Motor neuron (in vitro differentiated cells): Measurements from ENCODE around the gene ZNF493. TPM values are rescaled to one million over a fixed set of nuclear protein-coding genes. Genes with fewer than 3 reads are reported as not detected.

Source experiments
- ATAC-seq, 8 experiments: fragments of 200-7000 bp; cut with Tn5 transposase; replicated peaks in 6 of 8; 2 replicates each; pipeline ENCODE4 v1.8.0; 2021; ENCODE audit warnings: mild to moderate bottlenecking in 8 of 8, moderate library complexity in 8 of 8
- H3K27ac ChIP-seq, 2 donors: fragments of 250-450 bp; sonication (Bioruptor Pico); 2 replicates each; pipeline ENCODE4 v1.9.0; 2021; ENCODE audit warnings: antibody characterized with exemption in 2 of 2, mild to moderate bottlenecking in 2 of 2, moderate library complexity in 1 of 2
- H3K4me1 ChIP-seq, 2 donors: fragments of 250-450 bp; sonication (Bioruptor Pico); replicated peaks in 1 of 2; 2 replicates each; pipeline ENCODE4 v1.6.1; 2021; ENCODE audit warnings: antibody characterized with exemption in 2 of 2, mild to moderate bottlenecking in 2 of 2, moderate library complexity in 1 of 2
- H3K4me3 ChIP-seq, 5 donors: fragments of 250-450 bp; sonication (Bioruptor Pico); 2 replicates each; pipeline ENCODE4 v1.9.0; 2021; ENCODE audit warnings: antibody characterized with exemption in 5 of 5, mild to moderate bottlenecking in 5 of 5, moderate library complexity in 4 of 5
- WGBS, 10 experiments: fragments of 450-650 bp; shearing (Covaris generic); methylation state at CpG; one replicate each; pipeline ENCODE4 v1.0.0; 2022; 5-methylcytosine and 5-hydroxymethylcytosine counted together
- in situ Hi-C, 9 experiments: fragments of 400-800 bp; cut with MboI; loops; one replicate each; pipeline ENCODE4 v1.15.0; 2021; ENCODE audit warnings: low sequenced_read_pairs in 9 of 9, low pct_unique_long_range_greater_than_20kb in 2 of 9; ENCODE audit not compliant: unreplicated experiment in 9 of 9
- total RNA-seq, 8 experiments: library from RNA; unstranded; fragments of 300-600 nt; gene quantifications; 2 replicates each; pipeline versions ENCODE4 v1.2.3 to v1.2.4, GENCODE V29; 2022

ZNF493 gene
- total RNA-seq: 10 to 100 TPM in 7 of 8 experiments, 1 to 10 TPM in 1; 5.6 to 48.1 (median 21.7) TPM

- peak within 1 kb of the TSS; percentile 49 to 85 (median 68) for H3K4me3 ChIP-seq
- peaks cover 3% of the 10 kb centered on the region in 2 donors for H3K4me1 ChIP-seq
- 0 to 61% (median 2%) methylated on average over 2 to 13 of the region's 31 CpGs; no CpG with 5 or more reads in 2 of the 10 experiments for WGBS, 10 experiments
- ATAC-seq: peak; percentile 98 to 100 (median 100)
- H3K27ac ChIP-seq: peak within 1 kb of the TSS; percentile 71 to 87
- in situ Hi-C loops: no loop called here
These were observed at the start of gene ZNF493 for GRCh38 chr19:21396893-21397572. Gene ZNF493 (plus strand): TSS chr19:21397133. CDS start chr19:21397238, 105 bp downstream.

GRCh38 chr19:21352830-21353229 lies 44.1 kb upstream of the ZNF493 start:
- H3K4me3 ChIP-seq: no peak overlapping the region
- in situ Hi-C loops: no loop called here
- H3K4me1 ChIP-seq: no peaks in the 10 kb centered on the region
- ATAC-seq: no peak
- H3K27ac ChIP-seq: no peak overlapping the region
- WGBS, 10 experiments: 31 to 100% (median 81%) methylated on average over 1 to 2 of the region's 2 CpGs; no CpG with 5 or more reads in 3 of the 10 experiments

DNA sequence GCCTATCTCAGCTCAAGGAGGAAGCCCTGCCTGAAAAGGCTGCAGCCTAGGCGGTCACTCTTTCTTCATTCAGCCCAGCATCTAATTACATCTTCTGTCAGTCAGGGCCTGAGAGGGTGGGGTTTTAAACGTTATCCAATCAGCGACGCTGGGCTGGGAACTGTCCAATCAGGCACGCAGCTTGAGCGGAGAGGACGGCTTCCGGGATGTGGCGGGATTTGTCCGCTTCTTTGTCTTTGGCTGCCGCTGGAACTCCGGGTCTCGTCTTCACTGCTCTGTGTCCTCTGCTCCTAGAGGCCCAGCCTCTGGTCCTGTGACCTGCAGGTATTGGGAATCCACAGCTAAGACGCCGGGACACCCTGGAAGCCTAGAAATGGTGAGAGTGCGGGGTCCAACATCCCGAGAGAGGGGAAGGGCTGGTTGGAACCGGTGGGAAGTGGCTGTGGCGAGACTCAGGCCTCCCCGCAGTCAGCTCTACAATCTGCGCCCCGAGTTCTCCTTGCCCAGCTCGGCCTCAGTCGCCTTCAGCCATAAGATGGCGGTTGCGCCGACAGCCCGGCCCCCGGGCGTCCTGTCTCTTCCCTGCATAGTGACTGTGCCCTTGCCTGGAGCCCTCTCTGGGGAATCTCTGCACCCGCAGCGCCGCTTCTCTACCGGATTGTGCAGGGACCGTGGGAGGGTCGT lies 38.0 kb upstream of the ZNF493 start, which contains the start of gene ZNF738:
Gene ZNF738 (plus strand): TSS at position 233 of the 684 bp plus-strand sequence. CDS start 141 bp downstream, at position 374.
- H3K4me3 ChIP-seq: peak within 1 kb of the TSS; percentile 54 to 96 (median 77)
- peaks cover 3 to 5% of the 10 kb centered on the region in 2 donors for H3K4me1 ChIP-seq
- WGBS, 10 experiments: 0 to 6% (median 0%) methylated on average over 1 to 19 of the region's 36 CpGs; no CpG with 5 or more reads in 1 of the 10 experiments
- ATAC-seq: peak; percentile 96 to 99 (median 99)
- in situ Hi-C loops: no loop called here
- H3K27ac ChIP-seq: peak within 1 kb of the TSS; percentile 85 to 94

DNA sequence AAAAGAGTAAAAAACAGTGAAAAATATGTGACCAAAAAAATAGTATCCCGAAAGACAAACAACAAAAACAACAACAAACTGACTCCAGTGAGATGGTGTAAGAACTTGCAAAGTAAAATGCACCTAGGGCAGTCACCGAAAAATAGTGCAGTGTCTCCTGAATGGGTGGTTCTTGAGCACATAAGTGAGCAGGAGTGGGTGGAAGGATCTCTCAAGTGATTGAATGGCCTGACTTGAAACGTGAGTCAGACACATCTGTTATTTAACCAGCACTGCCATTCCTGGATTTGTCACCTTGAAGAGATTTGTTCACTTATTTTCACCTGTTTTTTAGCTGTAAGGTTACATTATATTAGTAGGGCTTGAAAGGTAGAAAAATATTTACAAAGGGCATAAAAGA lies 34.6 kb upstream of the ZNF493 start:
- Histone ChIP-seq H3K27ac (no peak overlapping the region), H3K4me1 (peaks cover 3 to 5% of the 10 kb centered on the region in 2 donors), H3K4me3 (no peak overlapping the region)
- in situ Hi-C loops: no loop called here
- 71 to 95% (median 87%) methylated on average over 1 to 3 of the region's 3 CpGs for WGBS, 10 experiments
- no peak for ATAC-seq

DNA sequence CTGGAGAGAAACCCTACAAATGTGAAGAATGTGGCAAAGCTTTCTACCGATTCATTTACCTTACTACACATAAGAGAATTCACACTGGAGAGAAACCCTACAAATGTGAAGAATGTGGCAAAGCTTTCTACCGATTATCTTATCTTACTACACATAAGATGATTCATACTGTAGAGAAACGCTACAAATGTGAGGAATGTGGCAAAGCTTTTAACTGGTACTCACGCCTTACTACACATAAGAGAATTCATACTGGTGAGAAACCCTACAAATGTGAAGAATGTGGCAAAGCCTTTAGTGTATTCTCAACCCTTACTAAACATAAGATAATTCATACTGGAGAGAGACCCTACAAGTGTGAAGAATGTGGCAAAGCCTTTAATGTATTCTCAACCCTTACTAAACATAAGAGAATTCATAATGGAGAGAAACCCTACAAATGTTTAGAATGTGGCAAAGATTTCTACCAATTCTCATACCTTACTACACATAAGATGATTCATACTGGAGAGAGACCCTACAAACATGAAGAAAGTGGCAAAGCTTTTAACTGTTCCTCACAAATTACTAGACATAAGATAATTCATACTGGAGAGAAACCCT lies 12.9 kb upstream of the ZNF493 start:
- Histone ChIP-seq H3K4me1 (no peaks in the 10 kb centered on the region), H3K27ac (no peak overlapping the region), H3K4me3 (no peak overlapping the region)
- WGBS, 10 experiments: 60 to 100% (median 86%) methylated on average over 1 to 4 of the region's 4 CpGs
- in situ Hi-C loops: no loop called here
- no peak for ATAC-seq

GRCh38 chr19:21396121-21396520 lies 812 bp upstream of the ZNF493 start:
- Histone ChIP-seq H3K27ac (peak overlapping the region in 1 of 2 donors; percentile 47), H3K4me3 (no peak overlapping the region), H3K4me1 (peaks cover 3% of the 10 kb centered on the region in 2 donors)
- WGBS, 10 experiments: 40 to 100% (median 89%) methylated on average over 2 to 10 of the region's 10 CpGs
- no peak for ATAC-seq
- in situ Hi-C loops: no loop called here

DNA sequence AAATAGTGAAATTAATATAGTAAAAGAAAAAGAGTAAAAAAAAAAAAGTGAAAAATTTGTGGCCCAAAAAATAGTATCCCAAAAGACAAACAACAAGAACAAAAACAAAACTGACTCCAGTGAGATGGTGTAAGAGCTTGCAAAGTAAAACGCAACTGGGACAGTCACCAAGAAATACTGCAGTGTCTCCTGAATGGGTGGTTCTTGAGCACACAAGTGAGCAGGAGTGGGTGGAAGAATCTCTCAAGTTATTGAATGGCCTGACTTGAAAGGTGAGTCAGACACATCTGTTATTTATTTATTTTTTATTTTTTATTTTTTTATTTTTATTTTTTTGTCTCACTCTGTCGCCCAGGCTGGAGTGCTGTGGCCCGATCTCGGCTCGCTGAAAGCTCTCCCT lies 1.9 kb downstream of the ZNF493 start:
- peaks cover 3% of the 10 kb centered on the region in 2 donors for H3K4me1 ChIP-seq
- no peak overlapping the region for H3K4me3 ChIP-seq
- 79 to 100% (median 88%) methylated on average over 1 to 5 of the region's 5 CpGs for WGBS, 10 experiments
- ATAC-seq: no peak
- in situ Hi-C loops: no loop called here
- H3K27ac ChIP-seq: no peak overlapping the region

DNA sequence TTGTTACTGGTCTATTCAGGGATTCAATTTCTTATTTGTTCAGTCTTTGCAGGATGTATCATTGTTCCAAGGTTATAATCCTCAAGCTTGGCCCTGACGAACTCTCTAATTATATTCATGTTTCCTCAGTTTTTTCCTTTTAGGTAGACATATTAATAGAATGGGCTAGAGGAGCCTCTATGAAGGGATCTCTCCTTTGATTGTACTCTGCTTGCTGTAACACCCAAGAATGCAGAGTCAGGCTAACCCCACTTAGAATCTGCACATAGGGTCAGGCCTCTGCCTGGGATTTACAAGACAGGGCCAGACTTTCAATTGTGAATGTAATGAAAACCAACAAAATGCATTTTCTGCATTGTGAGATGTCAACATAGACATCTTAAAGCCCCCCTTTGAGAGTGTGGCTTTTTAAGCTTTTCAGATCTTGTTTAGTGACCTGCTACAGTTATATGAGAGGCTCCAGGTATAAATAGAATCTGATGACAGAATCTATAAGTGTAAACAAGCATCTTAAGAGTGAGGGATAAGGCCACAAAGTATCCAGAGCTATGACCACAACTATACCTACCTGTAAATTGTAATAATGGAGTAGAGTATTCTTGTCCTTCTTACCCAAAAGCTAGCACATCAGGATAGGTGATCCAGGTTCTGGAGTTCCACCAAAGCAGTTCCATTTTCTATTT lies 5.5 kb downstream of the ZNF493 start:
- WGBS, 10 experiments: 25 to 100% (median 67%) methylated on average over 1 of the region's 1 CpG; no CpG with 5 or more reads in 3 of the 10 experiments
- Histone ChIP-seq H3K27ac (no peak overlapping the region), H3K4me3 (no peak overlapping the region), H3K4me1 (peaks cover 0 to 3% of the 10 kb centered on the region in 2 donors)
- in situ Hi-C loops: no loop called here
- no peak for ATAC-seq

GRCh38 chr19:21410166-21410565 lies 13.2 kb downstream of the ZNF493 start:
- no peaks in the 10 kb centered on the region for H3K4me1 ChIP-seq
- WGBS, 10 experiments: 26 to 100% (median 80%) methylated on average over 1 of the region's 1 CpG; no CpG with 5 or more reads in 2 of the 10 experiments

GRCh38 chr19:21422244-21422643 lies 25.3 kb downstream of the ZNF493 start:
- in situ Hi-C loops: no loop called here
- Histone ChIP-seq H3K27ac (no peak overlapping the region), H3K4me1 (no peaks in the 10 kb centered on the region), H3K4me3 (no peak overlapping the region)
- no peak for ATAC-seq

More at GRCh38 chr19:21410166-21410565, 13.2 kb downstream of the ZNF493 start:
- H3K4me3 ChIP-seq: no peak overlapping the region
- H3K27ac ChIP-seq: no peak overlapping the region
- in situ Hi-C loops: no loop called here
- no peak for ATAC-seq

DNA sequence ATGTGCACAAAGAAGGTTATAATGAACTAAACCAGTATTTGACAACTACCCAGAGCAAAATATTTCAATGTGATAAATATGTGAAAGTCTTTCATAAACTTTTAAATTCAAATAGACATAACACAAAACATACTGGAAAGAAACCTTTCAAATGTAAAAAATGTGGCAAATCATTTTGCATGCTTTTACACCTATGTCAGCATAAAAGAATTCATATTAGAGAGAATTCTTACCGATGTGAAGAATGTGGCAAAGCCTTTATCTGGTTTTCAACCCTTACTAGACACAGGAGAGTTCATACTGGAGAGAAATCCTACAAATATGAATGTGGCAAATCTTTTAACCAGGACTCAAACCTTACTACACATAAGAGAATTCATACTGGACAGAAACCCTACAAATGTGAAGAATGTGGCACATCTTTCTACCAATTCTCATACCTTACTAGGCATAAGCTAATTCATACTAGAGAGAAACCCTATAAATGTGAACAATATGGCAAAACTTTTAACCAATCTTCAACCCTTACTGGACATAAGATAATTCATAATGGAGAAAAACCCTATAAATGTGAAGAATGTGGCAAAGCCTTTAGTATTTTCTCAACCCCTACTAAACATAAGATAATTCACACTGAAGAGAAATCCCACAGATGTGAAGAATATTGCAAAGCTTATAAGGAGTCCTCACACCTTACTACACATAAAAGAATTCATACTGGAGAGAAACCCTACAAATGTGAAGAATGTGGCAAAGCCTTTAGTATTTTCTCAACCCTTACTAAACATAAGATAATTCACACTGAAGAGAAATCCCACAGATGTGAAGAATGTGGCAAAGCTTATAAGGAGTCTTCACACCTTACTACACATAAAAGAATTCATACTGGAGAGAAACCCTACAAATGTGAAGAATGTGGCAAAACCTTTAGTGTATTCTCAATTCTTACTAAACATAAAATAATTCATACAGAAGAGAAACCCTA lies 26.4 kb downstream of the ZNF493 start:
- Histone ChIP-seq H3K27ac (no peak overlapping the region), H3K4me1 (no peaks in the 10 kb centered on the region), H3K4me3 (no peak overlapping the region)
- in situ Hi-C loops: no loop called here
- ATAC-seq: no peak
- 22 to 100% (median 67%) methylated on average over 1 of the region's 1 CpG; no CpG with 5 or more reads in 2 of the 10 experiments for WGBS, 10 experiments

- 63 to 100% (median 83%) methylated on average over 1 to 5 of the region's 5 CpGs; no CpG with 5 or more reads in 1 of the 10 experiments for WGBS, 10 experiments
- Histone ChIP-seq H3K4me1 (no peaks in the 10 kb centered on the region), H3K27ac (no peak overlapping the region), H3K4me3 (no peak overlapping the region)
- no peak for ATAC-seq
- in situ Hi-C loops: no loop called here
These were observed 33.7 kb downstream of the ZNF493 start for GRCh38 chr19:21430675-21431074.
